HCT116 (cell line): ENCODE results near the gene TADA3. TPM values are rescaled to one million over a fixed set of nuclear protein-coding genes. Genes with fewer than 3 reads are reported as not detected.
"Not testable (repeated sequence)": the region's sequence is repeated elsewhere in the genome, so short reads cannot be mapped to it uniquely, and the experiment has no call there.

Experiments
- ATAC-seq: fragments of 200-7000 bp; cut with Tn5 transposase; 2 replicates; pipeline ENCODE4 v1.9.1; 2020; ENCODE audit warnings: mild to moderate bottlenecking, moderate library complexity
- BruUV-seq: library from RNA; stranded (reverse); fragments of 400-500 nt; replicated peaks from 2 replicates; lab custom pipeline; 2021; lab: Mats Ljungman, UMichigan
- CTCF ChIA-PET: fragments of 300-600 bp; sonication (Branson Sonifier 250); formaldehyde crosslinking; loops from one replicate; lab custom pipeline; 2021; ENCODE audit warnings: antibody characterized with exemption; lab: Charles Lee
- POLR2A ChIA-PET: fragments of 300-600, 350-600 bp; sonication (Branson Sonifier 250); formaldehyde crosslinking; loops from one replicate; lab custom pipeline; 2021; ENCODE audit warnings: antibody characterized with exemption; lab: Charles Lee
- RAD21 ChIA-PET, 2 experiments: fragments of 300-600 bp; sonication (Branson Sonifier 250); formaldehyde crosslinking; loops; one replicate each; lab custom pipeline; 2023; ENCODE audit warnings: low total read pairs in 2 of 2; ENCODE audit not compliant: uncharacterized antibody in 2 of 2, unreplicated experiment in 2 of 2, low non-redundant PET in 1 of 2; lab: Charles Lee
- DNase-seq: peaks from one replicate; pipeline ENCODE4 v3.0.0-alpha.2; 2010; ENCODE audit warnings: low read depth, low spot score
- H2AFZ ChIP-seq: fragments of 200-600 bp; shearing (Covaris generic), sonication (generic); 2 replicates; pipeline ENCODE4 v1.6.1; 2017; ENCODE audit warnings: low read depth, mixed run types, mixed read lengths, antibody characterized with exemption, low read length; ENCODE audit not compliant: poor library complexity, severe bottlenecking
- H3K27ac ChIP-seq: 2 replicates; pipeline ENCODE4 v1.5.1; 2012; ENCODE audit warnings: low read depth, low read length
- H3K27me3 ChIP-seq: fragments of 200-600 bp; sonication (generic); 2 replicates; pipeline ENCODE4 v1.6.1; 2016; ENCODE audit warnings: mixed run types, low read length, mixed read lengths; ENCODE audit not compliant: insufficient read depth
- H3K36me3 ChIP-seq, 2 experiments: fragments of 200-500 bp in 1 of 2; fragments of 200-600 bp in 1 of 2; sonication (Bioruptor generic) in 1 of 2; sonication (generic) in 1 of 2; 2 replicates each; pipeline versions ENCODE4 v1.5.1 to v1.6.1; 2014 to 2016; ENCODE audit warnings: low read length in 2 of 2, inconsistent platforms in 1 of 2, mixed read lengths in 1 of 2, mixed run types in 1 of 2; ENCODE audit not compliant: insufficient read depth in 2 of 2, control insufficient read depth in 1 of 2
- H3K4me1 ChIP-seq, 2 experiments: fragments of 200-600 bp in 1 of 2; sonication (generic) in 1 of 2; 2 replicates each; pipeline versions ENCODE4 v1.5.1 to v1.6.1; 2012 to 2017; ENCODE audit warnings: low read length in 2 of 2, inconsistent platforms in 1 of 2, mild to moderate bottlenecking in 1 of 2, mixed read lengths in 1 of 2, mixed run types in 1 of 2, moderate library complexity in 1 of 2; ENCODE audit not compliant: insufficient read depth in 2 of 2, control insufficient read depth in 1 of 2
- H3K4me2 ChIP-seq: fragments of 200-600 bp; sonication (generic); 2 replicates; pipeline ENCODE4 v1.6.1; 2017; ENCODE audit warnings: mixed run types, low read length, mixed read lengths
- H3K4me3 ChIP-seq, 2 experiments: fragments of 200-600 bp in 1 of 2; sonication (generic) in 1 of 2; replicated peaks in 1 of 2; 2 replicates each; pipeline ENCODE4 v1.5.1; 2011 to 2016; ENCODE audit warnings: low read length in 2 of 2, control low read depth in 1 of 2, low read depth in 1 of 2, mild to moderate bottlenecking in 1 of 2, mixed read lengths in 1 of 2, mixed run types in 1 of 2
- H3K79me2 ChIP-seq: fragments of 200-600 bp; sonication (generic); 2 replicates; pipeline ENCODE4 v1.6.1; 2017; ENCODE audit warnings: mild to moderate bottlenecking, mixed run types, low read length, moderate library complexity, mixed read lengths; ENCODE audit not compliant: insufficient read depth
- H3K9ac ChIP-seq: fragments of 200-600 bp; sonication (generic); 2 replicates; pipeline ENCODE4 v1.6.1; 2016; ENCODE audit warnings: low read length, mixed read lengths
- H3K9me2 ChIP-seq: fragments of 200-600 bp; sonication (generic), shearing (Covaris generic); 2 replicates; pipeline ENCODE4 v1.6.1; 2017; ENCODE audit warnings: mixed run types, mild to moderate bottlenecking, moderate library complexity; ENCODE audit not compliant: insufficient read depth
- H3K9me3 ChIP-seq, 2 experiments: fragments of 200-500 bp in 1 of 2; fragments of 200-600 bp in 1 of 2; sonication (Bioruptor generic) in 1 of 2; sonication (generic) in 1 of 2; 2 replicates each; pipeline ENCODE4 v1.6.1; 2014 to 2017; ENCODE audit warnings: low read length in 2 of 2, mixed read lengths in 2 of 2, inconsistent platforms in 1 of 2, low read depth in 1 of 2, mild to moderate bottlenecking in 1 of 2, mixed run types in 1 of 2, moderate library complexity in 1 of 2; ENCODE audit not compliant: control insufficient read depth in 1 of 2, insufficient read depth in 1 of 2
- H4K20me1 ChIP-seq: fragments of 200-600 bp; sonication (generic), shearing (Covaris generic); 2 replicates; pipeline ENCODE4 v1.6.1; 2017; ENCODE audit warnings: mixed run types, mild to moderate bottlenecking, moderate library complexity; ENCODE audit not compliant: insufficient read depth
- ATF3 ChIP-seq: IDR thresholded peaks from 2 replicates; pipeline ENCODE4 v1.6.1; 2012
- CEBPB ChIP-seq: IDR thresholded peaks from 2 replicates; pipeline ENCODE4 v1.6.1; 2012; ENCODE audit warnings: low read depth
- CTCF ChIP-seq, 3 experiments: fragments of 200-600 bp in 1 of 3; sonication (generic) in 1 of 3; IDR thresholded peaks in 2 of 3; conservative IDR thresholded peaks in 1 of 3; 2 replicates each; pipeline ENCODE4 v1.5.1; 2012 to 2017; ENCODE audit warnings: low read depth in 2 of 3, low read length in 2 of 3, antibody characterized with exemption in 1 of 3, borderline replicate concordance in 1 of 3, control low read depth in 1 of 3, mild to moderate bottlenecking in 1 of 3, mixed read lengths in 1 of 3, mixed run types in 1 of 3, moderate library complexity in 1 of 3; ENCODE audit not compliant: insufficient read depth in 1 of 3
- EZH2phosphoT487 ChIP-seq: fragments of 200-600 bp; IDR thresholded peaks from 2 replicates; pipeline ENCODE4 v1.6.1; 2018; ENCODE audit warnings: antibody characterized with exemption, borderline replicate concordance
- REST ChIP-seq: IDR thresholded peaks from 2 replicates; pipeline ENCODE4 v1.6.1; 2012; ENCODE audit warnings: low read depth
- SIN3A ChIP-seq: IDR thresholded peaks from 2 replicates; pipeline ENCODE4 v1.6.1; 2012; ENCODE audit warnings: low read depth
- SP1 ChIP-seq: IDR thresholded peaks from 2 replicates; pipeline ENCODE4 v1.6.1; 2012; ENCODE audit warnings: low read depth
- TCF7L2 ChIP-seq: IDR thresholded peaks from 2 replicates; pipeline ENCODE4 v1.7.0; 2011; ENCODE audit warnings: borderline replicate concordance, inconsistent platforms; ENCODE audit not compliant: insufficient read depth, insufficient read length; ENCODE audit errors: extremely low read depth
- YY1 ChIP-seq: IDR thresholded peaks from 2 replicates; pipeline ENCODE4 v1.6.1; 2011; ENCODE audit warnings: low read length, low read depth, moderate library complexity, mild to moderate bottlenecking; ENCODE audit not compliant: insufficient replicate concordance; ENCODE audit errors: extremely low read depth
- ZFX ChIP-seq: fragments of 450-650 bp; IDR thresholded peaks from 2 replicates; pipeline ENCODE4 v1.6.1; 2017
- intact Hi-C: fragments of 100-400 bp; cut with micrococcal nuclease; formaldehyde crosslinking; loops from 2 replicates; pipeline ENCODE4 v1.10.0; 2022
- total RNA-seq: library from RNA; stranded (reverse); gene quantifications from one replicate; pipeline ENCODE4 v1.2.1, GENCODE V29; 2021; ENCODE audit not compliant: unreplicated experiment

TADA3 gene
- total RNA-seq, 1 experiment from 2014 or later, result 72.0 TPM

GRCh38 chr3:9776896-9777693, 15.2 kb downstream of the TADA3 start (continued):
- TF ChIP-seq YY1, result no peak
- no peak for TF ChIP-seq SIN3A
- TF ChIP-seq, all 23 proteins: peak for 0

GRCh38 chr3:9771007-9771406, 21.3 kb downstream of the TADA3 start:
- H4K20me1 ChIP-seq, H3K9me2 ChIP-seq, RAD21 ChIA-PET, intact Hi-C loops, CTCF ChIA-PET, H3K9ac ChIP-seq, H3K27me3 ChIP-seq, H3K36me3 ChIP-seq, BruUV-seq, ATAC-seq, H3K9me3 ChIP-seq, DNase-seq, H3K4me3 ChIP-seq, H3K4me2 ChIP-seq, H3K79me2 ChIP-seq, H3K27ac ChIP-seq, H2AFZ ChIP-seq: not testable (repeated sequence)
- H3K4me1 ChIP-seq, result peaks cover 4 to 24% of the 10 kb centered on the region in 2 experiments
- POLR2A ChIA-PET, result interaction anchor here (0.6 kb wide), 1 partner anchor 537 kb away, joined by 3 read pairs; no protein-coding TSS in a partner anchor

GRCh38 chr3:9770276-9770812, 21.9 kb downstream of the TADA3 start:
- H3K4me2 ChIP-seq, result peak overlapping the region; percentile 97
- peak overlapping the region; percentile 86 for H3K9ac ChIP-seq
- H3K27ac ChIP-seq, result no peak overlapping the region; the same call in 1 of the 2 replicates
- H3K9me3 ChIP-seq, result no peaks in the 10 kb centered on the region
- H3K36me3 ChIP-seq, result 0 out of 4 replicates have a peak, but pooled peaks cover 0 to 4% of the 10 kb centered on the region in 2 experiments
- H2AFZ ChIP-seq, result peak overlapping the region; percentile 77
- DNase-seq (no peak), ATAC-seq (no peak)
- peak overlapping the region; percentile 70 to 73 for H3K4me3 ChIP-seq
- no peaks in the 10 kb centered on the region for H3K27me3 ChIP-seq
- ChIA-PET CTCF (interaction anchor here (1.3 kb wide), 1 partner anchor 12 kb away, joined by 3 read pairs; no protein-coding TSS in a partner anchor), POLR2A (no interaction called here), RAD21 (no interaction called here)
- H3K4me1 ChIP-seq, result peaks cover 4 to 24% of the 10 kb centered on the region in 2 experiments
- H4K20me1 ChIP-seq, result no peaks in the 10 kb centered on the region
- TSS peak; percentile 36 for BruUV-seq
- peaks cover 7% of the 10 kb centered on the region; the same call in 1 of the 2 replicates for H3K79me2 ChIP-seq
- intact Hi-C loops, result no loop called here
- no peaks in the 10 kb centered on the region for H3K9me2 ChIP-seq
- TF ChIP-seq SIN3A, result no peak
- TF ChIP-seq CEBPB, result no peak
- TF ChIP-seq EZH2phosphoT487, result no peak
- TF ChIP-seq TCF7L2, result no peak
- no peak for TF ChIP-seq REST
- no peak for TF ChIP-seq SP1
- TF ChIP-seq ATF3, result no peak
- TF ChIP-seq CTCF (IDR thresholded peaks at IDR 0.05 in 2 of 3, conservative IDR thresholded peaks at IDR 0.05 in 1 of 3; ENCODE audit: borderline replicate concordance in 1 of 3, insufficient read depth in 1 of 3, low read depth in 2 of 3, low read length in 2 of 3), result no peak
- TF ChIP-seq ZFX, result no peak
